ENCODE data around the gene LRCH1.

The LRCH1 gene

DNA sequence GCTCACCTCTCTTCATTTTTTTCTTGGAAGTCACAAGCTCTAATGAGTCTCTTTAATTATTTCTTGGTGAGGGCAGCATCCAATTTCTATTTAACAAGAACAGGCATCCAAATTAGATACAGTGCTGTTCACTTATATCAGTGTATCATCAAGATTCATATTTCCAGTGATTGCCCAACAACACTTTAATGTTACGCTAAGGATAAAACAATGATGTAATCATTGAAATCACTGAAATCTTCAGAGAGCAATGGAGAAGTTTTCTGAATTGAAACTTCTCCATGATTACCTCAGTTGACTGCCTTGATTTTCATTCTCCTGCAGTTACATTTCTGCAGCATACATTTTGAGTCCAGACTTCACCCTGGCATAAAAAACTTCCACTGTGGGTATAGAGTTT is 17.1 kb upstream of the LRCH1 start:
- no peak for DNase-seq

DNA sequence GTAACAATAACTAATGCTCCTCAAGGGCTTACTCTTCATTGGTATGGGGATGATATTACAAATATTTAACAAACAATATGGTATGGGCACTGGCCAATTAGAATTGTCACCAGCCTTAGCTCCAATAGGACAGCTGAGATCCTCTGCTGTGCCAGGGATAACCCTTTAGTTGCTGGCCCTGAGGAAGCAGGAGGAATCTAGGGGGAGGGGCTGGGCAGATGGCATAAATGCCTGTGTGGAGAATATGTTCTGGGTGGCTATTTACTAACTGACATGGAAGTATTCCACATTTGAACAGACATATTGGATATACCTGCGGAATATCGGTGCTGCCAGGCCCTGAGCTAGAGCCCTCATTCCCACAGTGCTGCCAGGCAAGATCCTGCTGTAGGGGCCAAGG is 16.6 kb upstream of the LRCH1 start:
- no peak for DNase-seq

DNA sequence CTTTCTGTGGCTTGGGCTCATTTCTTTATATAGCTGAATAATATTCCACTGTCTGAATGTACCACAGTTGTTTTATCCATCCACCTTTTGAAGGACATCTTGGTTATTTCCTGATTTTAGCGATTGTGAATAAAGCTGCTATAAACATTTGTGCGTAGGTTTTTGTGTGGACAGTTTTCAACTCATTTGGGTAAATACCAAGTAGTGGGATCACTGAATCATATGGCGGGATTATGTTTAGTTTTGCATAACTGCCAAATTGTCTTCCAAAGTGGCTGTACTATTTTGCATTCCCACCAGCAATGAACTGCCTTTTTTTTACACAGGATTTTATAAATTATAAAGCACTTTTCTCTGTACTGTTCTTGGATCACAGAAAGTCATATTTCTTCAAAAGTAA is 13.7 kb upstream of the LRCH1 start:
- DNase-seq: no peak

DNA sequence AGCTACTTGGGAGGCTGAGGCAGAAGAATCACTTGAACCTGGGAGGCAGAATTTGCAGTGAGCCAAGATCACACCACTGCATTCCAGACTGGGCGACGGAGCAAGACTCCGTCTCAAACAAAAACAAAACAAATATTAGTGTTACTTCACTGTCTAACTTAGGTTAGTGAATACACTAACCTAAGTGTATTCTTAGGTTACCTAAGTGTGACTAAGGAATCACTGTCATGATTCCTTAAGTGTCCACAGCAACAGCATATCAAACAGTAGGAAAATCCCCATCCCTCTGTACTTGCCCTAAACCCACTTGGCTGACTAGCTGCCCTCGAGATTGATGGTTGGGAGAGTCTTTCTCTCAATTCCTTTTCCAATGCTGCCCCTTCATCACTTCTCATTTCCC is 11.8 kb upstream of the LRCH1 start:
- DNase-seq: no peak

DNA sequence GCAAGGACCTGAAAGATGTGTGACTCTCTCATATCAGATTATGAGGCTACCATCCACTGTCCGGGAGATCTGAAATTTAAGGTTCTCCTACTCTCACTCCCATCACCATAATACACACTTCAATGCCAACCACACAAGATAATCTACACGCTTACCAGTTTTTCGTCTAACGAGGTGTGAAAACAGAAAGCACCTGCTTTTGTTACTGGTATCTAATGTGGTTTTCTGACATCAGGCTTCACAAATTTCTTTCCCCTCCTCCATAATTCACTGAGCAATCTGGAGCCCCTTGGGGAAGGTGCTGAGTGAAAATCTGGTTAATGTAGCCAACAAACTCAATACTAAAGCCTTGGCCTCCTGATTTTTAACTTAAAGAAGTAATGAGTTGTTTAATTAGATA is 10.1 kb upstream of the LRCH1 start:
- DNase-seq: no peak

DNA sequence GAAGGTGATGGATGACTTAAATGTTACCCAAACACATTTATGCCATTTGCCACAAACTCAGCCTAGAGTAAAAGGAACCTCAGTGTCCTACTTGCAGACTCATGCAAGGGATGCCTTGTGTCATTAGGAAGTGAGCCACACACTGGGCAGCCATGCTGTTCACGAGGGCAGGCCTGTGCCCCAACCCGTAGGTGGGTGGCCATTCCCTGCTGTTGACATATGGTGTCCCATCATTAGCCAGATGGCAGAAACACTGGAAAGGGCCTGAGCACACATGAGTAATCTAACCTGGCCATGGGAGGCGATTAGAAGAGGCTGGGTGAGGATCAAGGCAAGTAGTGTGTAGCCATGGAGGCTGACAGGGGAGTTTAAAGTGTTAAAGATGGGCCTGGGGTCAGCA is 9.7 kb upstream of the LRCH1 start:
- DNase-seq: no peak

DNA sequence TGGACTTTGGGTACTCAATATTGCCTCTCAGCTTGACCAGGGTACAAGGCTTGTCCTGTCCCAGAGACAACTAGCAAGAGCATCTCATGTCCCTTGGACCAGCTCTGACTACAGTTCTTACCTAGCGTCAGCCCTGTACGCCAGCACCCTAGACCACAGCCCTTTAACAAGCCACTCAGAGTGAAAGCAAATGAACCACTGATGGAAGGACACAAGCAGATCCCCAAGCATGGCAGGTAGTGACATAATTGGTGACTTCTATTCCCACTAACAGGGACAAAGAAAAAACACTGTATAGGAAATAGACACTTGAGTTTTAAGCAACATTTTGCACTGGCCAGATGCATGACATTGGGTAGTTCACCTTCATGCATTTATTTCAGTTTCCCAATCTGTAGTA is 8.8 kb upstream of the LRCH1 start:
- DNase-seq: no peak

DNA sequence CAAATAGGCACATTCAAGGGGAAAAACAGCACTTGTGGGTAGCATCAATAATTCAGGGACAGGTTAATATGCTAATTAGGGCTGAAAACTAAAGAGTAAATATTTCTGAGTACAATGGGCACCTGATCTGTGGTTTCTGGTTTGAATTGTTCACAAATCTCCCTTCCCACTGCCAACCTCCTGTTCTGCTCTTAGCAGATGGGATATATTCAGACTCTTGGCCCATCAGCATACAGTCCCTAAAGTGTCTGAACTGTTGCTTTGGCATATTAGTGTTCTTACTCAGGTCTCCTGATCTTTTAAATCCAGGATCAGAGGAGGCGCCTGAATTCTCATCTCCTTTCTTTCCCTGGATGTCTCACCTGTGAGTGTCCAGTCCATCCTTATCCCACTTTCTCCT is 8.2 kb upstream of the LRCH1 start:
- DNase-seq: no peak

DNA sequence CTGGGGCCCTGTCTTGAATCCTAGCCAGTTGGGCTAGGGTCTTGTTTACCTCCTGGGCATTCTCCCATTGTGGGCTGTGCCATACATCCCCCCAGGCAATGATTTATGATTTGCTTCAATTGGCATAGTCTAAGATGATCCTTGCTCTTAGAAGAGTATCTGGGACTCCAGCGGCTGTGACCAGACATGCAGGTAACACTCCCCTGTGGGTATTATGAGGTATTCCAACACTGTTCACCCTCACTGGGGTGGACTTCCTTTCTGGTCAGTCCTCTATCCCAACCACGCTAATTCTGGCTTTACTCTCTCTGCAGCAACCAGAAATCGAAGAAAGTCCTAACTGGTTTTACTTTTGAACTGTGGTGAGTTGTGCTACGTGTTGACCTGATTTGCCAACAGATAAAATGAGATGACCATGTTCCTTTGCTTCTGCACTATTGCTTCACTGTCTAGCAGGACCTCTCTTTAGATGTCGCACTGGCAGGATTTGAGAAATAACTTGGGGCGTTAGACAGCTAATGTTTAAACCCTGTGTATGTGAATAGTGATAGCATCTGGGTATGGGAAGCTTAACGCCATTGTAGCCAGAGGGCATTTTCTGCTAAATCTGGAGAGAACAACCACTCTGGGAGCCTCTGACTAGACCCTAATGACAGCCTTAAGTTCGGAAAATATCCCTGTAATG is 6.7 kb upstream of the LRCH1 start:
- DNase-seq: no peak

DNA sequence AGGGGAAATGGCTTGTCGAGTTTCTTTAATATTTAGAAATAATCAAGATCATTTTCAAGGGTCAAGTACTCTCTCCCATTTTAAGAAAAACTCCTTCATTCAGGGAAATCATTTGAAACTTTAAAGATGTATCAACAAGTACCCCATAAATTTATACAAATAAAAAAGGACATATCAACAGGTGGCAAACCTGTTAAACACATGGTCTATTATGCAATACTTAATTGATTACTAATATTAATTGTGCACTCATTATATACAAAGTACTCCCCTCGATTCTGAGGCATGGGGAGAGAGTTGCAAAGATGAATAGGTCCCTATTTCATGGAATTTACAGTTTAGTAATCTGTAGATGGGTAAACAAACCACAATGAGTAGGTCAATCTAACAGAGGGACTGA is 2.1 kb upstream of the LRCH1 start:
- no peak for DNase-seq

DNA sequence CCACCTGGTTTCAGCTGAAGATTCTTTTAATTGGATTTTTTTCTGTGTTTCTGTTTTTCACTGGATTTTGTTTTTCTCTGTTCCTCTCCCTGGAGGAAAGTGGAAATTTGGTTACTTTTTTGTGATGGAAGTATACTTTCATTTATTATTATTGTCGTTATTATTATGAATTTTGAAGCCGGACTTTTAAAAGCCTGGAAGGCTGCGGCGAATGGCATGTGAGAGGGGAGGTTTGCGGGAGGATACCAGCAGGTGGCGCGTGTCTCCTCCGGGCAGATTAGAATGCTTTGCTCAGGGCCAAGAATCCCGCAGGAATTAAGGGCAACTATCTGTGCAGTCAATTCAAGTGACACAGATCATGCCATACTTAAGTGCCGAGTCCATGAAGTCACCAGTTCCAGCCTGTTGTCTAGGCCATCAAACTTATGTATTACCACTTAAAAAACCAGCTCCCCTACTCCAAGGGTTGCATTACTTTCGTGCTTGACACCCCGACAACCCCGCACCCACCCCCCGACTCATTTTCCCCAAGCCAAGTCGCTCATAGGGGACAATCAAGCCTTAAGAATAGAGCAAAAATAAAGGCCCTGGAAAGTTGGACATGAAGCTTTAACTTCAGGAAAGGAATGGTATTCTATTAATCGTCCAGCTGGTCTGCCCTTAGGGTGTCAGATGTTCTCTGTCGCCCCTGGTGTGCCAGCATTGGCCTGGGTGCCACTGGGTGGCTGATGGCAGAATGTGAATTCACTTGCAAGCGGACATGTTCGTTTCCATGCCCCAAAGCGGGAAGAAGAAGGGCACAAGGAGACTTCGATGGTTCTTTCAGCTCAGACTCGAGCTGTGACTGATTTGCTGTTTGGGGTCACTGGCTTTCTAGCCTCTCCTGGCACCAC is 1.3 kb upstream of the LRCH1 start:
- DNase-seq: peak; percentile 69

DNA sequence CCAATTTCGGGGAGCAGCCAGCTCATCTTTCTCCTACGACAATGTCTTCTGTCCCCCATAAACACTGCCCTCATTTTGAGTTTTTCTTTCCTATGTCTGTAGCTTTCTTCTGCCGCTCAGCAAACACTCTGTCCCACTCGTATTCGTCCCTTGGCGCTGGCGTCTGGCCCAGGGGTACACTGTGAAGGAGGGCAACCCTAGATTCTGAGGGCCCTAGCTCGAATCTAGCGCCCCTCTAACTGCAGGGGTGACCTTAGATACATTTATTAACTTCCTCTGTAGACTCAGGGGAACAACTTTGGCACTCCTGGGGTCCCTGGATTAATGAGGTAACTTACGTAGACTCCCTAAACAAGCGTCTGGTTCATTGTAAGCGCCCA is 677 bp upstream of the LRCH1 start:
- DNase-seq: no peak

DNA sequence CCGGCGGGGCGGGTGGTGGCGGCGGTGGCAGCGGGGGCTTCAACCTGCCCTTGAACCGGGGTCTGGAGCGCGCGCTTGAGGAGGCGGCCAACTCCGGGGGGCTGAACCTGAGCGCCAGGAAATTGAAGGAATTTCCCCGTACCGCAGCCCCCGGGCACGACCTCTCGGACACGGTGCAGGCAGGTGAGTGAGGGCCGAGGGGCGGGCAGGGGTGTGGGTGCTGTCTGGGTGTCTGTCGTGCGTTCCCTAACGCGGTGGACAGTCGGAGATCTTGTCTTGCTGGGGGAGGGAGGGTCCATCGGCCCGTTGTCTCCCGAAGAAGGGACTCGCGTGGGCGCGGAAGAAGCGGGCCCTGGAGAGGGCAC is 533 bp downstream of the LRCH1 start:
- DNase-seq: no peak

DNA sequence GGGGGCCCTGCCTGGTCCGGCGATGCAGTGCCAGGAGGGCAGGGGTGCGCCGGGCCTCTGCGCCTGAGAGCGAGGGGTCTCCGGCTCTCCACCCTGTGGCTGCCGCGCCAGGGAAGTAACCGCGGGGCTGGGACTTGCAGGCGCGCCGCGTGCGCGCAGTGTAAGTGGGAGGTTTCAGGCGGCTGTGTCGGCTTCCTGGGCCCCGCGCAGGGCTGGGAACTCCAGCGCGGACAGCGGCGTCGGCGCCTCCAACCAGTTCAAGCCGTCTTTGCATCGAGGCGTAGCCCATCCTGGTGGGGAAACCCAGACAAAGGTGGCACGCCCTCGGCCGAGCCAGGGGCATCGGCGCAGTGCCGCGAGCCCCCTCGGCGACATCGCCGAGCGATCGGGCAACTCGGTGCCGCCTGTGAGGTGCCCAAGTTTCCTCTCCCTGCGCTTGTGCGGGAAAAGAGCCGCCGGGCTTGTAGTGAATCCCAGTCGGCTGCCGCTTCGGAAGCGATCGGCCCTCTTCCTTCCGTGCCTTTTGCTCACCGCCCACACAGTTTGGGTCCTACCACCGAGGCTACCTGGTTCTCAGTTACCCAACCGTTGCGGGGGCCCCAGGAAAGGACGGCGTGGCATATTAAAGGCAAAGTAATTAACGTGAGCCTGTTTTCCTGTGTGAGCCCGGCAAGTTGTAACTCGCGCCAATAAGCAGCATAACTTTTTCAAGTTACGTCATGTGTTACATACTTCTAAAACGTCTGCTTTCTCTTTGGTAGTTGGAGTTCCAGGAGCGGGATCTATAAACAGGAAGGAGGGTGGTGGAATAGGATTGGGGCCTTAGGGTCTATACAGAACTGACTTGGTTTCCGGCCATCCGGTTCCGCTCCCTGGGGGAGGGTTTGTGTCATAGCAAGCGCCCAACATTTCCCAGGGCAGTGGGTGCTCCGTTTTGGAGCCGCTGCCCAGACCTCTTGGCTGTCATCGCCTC is 1.2 kb downstream of the LRCH1 start:
- peak; percentile 65 for DNase-seq

DNA sequence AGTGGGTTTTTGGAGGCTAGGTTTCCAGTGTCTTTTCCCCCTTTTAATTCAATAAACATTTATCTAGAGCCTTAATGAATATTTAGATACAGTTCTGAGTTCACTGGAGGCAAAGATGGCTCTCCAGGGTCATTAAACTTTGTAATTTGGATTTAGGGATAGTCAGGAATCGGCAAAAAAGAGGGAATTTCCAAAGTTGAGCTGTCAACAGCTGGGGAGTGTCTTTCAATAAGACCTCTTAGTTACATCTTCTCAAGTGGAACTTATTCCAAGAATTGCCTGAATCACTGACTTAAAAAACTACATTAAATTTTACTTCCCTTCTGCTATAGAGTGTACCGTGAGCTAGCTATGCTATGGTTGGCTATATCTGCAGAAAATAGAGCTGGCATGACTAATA is 2.0 kb downstream of the LRCH1 start:
- no peak for DNase-seq

DNA sequence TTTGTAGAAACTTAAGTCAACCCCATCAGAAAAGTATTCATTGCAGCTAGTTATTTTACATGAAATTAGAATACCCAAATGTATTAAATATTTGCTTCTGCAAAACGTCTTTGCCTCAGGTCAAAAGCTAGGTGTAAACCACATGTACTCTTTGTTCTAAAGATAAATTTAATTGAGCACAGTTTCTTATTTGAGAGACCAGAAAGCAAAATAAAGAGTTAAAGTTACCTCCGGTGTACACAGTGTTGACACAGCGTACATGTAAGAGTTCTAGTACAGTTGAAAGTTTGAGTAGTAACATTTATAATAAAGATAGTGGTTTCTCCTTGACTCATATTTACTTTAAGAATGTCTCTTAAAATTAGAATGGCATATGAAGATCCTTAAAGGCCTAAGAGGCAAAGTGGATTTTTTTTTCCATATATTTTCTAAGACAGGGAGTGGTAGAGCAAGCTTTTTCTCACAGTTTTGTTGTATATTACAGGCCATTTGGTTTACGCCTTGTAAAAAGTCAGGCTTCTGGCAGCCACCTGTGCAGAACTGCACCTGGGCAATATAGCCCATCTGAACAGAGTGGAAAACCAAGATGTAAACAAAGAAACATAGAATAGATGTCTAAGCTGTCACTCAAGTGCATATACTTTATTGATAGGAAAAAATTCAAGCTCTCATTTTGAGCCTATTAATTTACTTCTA is 2.9 kb downstream of the LRCH1 start:
- DNase-seq: no peak

DNA sequence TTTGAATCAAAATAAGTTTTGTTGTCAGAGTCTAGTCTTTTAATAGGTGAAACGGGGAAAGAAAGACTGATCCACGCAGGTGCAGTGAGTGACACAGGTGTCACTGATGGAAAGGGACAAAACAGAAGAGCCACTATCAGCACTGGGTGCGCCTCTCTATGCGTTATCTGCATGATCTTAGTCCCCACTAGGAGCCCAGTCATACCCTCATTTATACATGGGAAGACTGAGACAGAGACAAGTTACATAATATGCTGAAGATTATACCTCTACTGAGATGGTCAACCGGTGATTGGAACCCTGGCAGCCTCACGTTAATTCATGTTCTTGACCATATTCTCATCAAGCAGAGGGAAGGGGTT is 3.4 kb downstream of the LRCH1 start:
- no peak for DNase-seq

DNA sequence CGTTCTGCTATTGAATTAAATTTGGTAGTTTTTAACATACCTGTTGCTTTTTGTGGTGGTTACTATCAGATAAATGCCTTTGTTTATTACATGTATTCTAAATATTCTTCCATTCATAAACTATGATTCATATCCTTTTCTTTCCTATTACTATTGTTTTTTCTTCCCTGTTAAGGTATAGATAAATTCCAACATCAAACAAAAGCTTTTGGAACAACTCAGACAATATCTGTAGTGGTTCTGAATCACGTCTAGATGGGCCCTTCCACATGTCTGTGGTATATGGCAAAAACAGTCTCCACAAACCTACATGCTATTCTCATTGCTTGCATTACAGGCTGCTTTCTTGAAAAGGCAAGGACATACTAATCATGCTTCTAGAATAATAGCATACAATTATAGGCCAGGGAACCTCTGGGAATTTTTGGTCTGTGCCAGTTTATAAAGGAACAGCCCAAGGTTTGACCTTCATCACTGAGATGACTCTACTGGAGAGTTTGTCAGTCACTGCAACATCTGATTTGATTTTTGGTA is 6.4 kb downstream of the LRCH1 start:
- no peak for DNase-seq

DNA sequence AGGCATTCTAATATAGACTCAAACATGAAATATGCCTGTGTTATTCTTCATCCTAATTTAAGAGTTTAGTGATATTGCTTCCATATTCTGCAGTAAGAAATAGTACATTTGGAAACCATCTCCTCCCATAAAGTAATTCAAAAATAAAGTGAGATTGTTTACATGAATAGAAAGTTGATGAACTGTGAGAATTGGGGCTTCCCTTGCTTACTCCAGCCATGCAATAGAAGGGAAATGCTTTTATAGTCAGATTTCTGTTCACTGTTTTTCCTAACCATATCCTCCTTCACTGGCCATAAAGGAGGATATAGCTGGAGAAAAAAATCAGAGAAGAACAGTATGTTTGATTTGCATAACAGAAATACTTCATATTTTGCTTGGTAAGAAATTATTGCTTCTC is 7.8 kb downstream of the LRCH1 start:
- no peak for DNase-seq

DNA sequence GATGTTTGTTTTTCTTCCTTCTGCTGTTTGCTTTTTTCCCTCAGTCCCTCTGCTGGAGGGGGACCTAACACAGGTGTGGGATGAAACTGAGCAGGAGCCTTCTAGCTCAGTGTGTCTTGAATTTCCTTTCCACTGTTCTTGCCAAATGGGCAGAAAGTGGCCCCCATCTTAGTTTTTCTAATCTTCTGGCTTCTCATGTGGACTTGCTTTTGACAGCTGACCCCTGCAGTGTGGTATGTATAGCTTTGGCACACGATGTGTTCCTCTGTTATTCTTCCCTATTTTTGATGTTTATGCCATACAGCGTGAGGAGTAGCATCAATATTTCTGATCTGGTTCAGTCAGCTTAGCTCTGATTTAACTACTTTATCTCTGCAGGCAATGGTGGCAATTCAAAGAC is 8.3 kb downstream of the LRCH1 start:
- DNase-seq: no peak

DNA sequence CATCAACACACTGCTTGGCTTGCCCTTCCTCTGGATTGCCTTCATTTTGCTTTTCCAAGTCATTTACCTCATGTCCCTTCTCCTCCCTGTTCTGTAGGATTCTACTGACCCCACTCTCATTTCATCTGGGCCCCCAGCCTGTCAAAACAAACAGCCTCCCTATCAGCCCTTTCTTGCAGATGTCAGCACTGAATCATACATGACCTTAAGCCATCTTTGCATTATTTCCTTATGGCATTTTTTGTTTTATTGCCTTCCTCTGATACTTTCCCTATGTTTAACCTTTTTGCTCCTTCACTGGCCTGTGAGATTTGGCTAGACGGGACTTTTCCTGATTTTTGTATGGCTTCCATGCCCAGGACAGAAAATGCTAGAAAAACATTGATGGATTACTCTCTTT is 8.7 kb downstream of the LRCH1 start:
- no peak for DNase-seq

DNA sequence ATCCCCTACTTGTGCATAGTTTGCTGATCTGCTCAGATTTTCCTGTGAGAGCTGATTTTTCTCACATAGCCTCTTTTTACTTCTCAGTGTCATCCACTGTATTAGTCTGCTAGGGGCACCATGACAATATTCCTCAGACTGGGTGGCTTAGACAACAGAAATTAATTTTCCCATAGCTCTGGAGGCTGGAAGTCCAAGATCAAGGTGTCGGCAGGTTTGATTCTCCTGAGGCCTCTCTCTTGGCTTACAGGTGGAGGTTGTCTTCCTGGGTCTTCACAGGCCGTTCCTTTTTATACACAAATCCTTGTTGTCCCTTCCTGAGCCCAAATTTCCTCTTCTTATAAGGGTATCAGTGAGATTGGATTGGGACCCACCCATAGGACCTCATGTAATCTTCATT is 9.2 kb downstream of the LRCH1 start:
- no peak for DNase-seq

DNA sequence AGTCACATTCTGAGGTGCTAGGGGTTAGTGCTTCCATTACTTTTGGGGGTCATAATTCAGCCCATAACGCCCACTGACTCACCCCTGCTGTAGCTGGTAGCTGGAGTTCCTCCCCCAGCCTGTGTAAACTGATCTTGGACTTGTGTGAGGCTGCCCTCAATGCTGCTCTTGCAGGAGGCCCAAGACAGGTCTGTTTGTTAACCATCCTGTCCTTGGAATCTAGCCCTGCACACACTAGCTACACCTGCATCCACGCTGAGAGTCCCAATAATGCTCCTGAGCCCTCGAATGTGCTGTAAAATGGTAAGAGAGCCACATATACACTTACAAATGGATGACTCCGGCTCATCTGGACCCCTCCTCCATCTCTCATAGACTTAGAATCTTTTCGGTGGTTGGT is 9.6 kb downstream of the LRCH1 start:
- DNase-seq: no peak

Measured in activated CD8-positive, alpha-beta memory T cell treated with anti-CD3 and anti-CD28 coated beads, Interleukin-2, amount 50 U/mL, for 4 hours (primary cell).